Tibial nerve (tissue), 4 donors: ENCODE measurements around the gene CNTNAP5. TPM values are rescaled to one million over a fixed set of nuclear protein-coding genes. Genes with fewer than 3 reads are reported as not detected.

Experiments used
- DNase-seq, 2 donors: peaks; one replicate each; pipeline ENCODE4 v3.0.0-alpha.2; 2019; ENCODE audit warnings: low spot score in 2 of 2
- H3K27ac ChIP-seq, 4 donors: fragments of 200-600 bp; sonication (generic) in 3 of 4; one replicate each; pipeline ENCODE4 v1.5.1; 2017 to 2019; ENCODE audit warnings: mild to moderate bottlenecking in 1 of 4
- H3K27me3 ChIP-seq, 2 donors: fragments of 200-600 bp; sonication (generic) in 1 of 2; one replicate each; pipeline versions ENCODE4 v1.5.1 to v1.6.0; 2017 to 2019
- H3K36me3 ChIP-seq, 3 donors: fragments of 200-600 bp; sonication (generic); one replicate each; pipeline ENCODE4 v1.5.1; 2018 to 2019
- H3K4me1 ChIP-seq, 4 donors: fragments of 200-600 bp; sonication (generic) in 3 of 4; one replicate each; pipeline ENCODE4 v1.5.1; 2017 to 2019
- H3K4me3 ChIP-seq, 4 donors: fragments of 200-600 bp; sonication (generic) in 3 of 4; one replicate each; pipeline ENCODE4 v1.5.1; 2017 to 2019; ENCODE audit warnings: mild to moderate bottlenecking in 1 of 4, moderate library complexity in 1 of 4
- H3K9me3 ChIP-seq, 4 donors: fragments of 200-600 bp; sonication (generic) in 3 of 4; one replicate each; pipeline ENCODE4 v1.5.1; 2017 to 2019
- EP300 ChIP-seq, 2 donors: sonication (generic); formaldehyde crosslinking; IDR thresholded peaks; one replicate each; pipeline ENCODE4 v1.6.1; 2017; ENCODE audit warnings: antibody characterized with exemption in 2 of 2, mild to moderate bottlenecking in 1 of 2
- POLR2A ChIP-seq, 2 donors: fragments of 450-650 bp; IDR thresholded peaks; one replicate each; pipeline ENCODE4 v1.6.1; 2017; ENCODE audit warnings: antibody characterized with exemption in 2 of 2, mild to moderate bottlenecking in 2 of 2, moderate library complexity in 2 of 2
- WGBS, 2 donors: methylation state at CpG; one replicate each; pipeline ENCODE4 v1.1.5; 2018; 5-methylcytosine and 5-hydroxymethylcytosine counted together
- small RNA-seq: library from RNA; depleted of rRNA; stranded (forward); fragments of <200 nt; gene quantifications from one replicate; pipeline ENCODE3, GENCODE V24; 2016
- total RNA-seq, 4 donors: library from RNA; depleted of rRNA; stranded (reverse); fragments of >200 nt; gene quantifications; one replicate each; pipeline ENCODE4 v1.1.0, GENCODE V29; 2016
- TF ChIP-seq, protein P1 (sequence below), 5 experiments: fragments of 200-600 bp in 3 of 5; fragments of 450-650 bp in 2 of 5; sonication (generic) in 3 of 5; IDR thresholded peaks; one replicate each; pipeline ENCODE4 v1.5.1; 2016 to 2019; ENCODE audit warnings: antibody characterized with exemption in 5 of 5, mild to moderate bottlenecking in 3 of 5, moderate library complexity in 2 of 5

The CNTNAP5 gene
- total RNA-seq, 4 donors from 2014 or later: under 0.01 to 0.22 TPM; not detected in 2

- no peaks in the 10 kb centered on the region for H3K9me3 ChIP-seq
- no peaks in the 10 kb centered on the region for H3K36me3 ChIP-seq
- no peak overlapping the region for H3K27ac ChIP-seq
- DNase-seq: no peak
- 59 to 79% methylated on average over 1 of the region's 1 CpG for whole genome bisulfite sequencing, 2 donors
- TF ChIP-seq EP300 (IDR thresholded peaks at IDR 0.05) (no peak), POLR2A (IDR thresholded peaks at IDR 0.05) (no peak)
- TF ChIP-seq, protein P1, sequence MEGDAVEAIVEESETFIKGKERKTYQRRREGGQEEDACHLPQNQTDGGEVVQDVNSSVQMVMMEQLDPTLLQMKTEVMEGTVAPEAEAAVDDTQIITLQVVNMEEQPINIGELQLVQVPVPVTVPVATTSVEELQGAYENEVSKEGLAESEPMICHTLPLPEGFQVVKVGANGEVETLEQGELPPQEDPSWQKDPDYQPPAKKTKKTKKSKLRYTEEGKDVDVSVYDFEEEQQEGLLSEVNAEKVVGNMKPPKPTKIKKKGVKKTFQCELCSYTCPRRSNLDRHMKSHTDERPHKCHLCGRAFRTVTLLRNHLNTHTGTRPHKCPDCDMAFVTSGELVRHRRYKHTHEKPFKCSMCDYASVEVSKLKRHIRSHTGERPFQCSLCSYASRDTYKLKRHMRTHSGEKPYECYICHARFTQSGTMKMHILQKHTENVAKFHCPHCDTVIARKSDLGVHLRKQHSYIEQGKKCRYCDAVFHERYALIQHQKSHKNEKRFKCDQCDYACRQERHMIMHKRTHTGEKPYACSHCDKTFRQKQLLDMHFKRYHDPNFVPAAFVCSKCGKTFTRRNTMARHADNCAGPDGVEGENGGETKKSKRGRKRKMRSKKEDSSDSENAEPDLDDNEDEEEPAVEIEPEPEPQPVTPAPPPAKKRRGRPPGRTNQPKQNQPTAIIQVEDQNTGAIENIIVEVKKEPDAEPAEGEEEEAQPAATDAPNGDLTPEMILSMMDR (IDR thresholded peaks at IDR 0.05): no peak
- no peak overlapping the region for H3K4me3 ChIP-seq
- no peaks in the 10 kb centered on the region for H3K27me3 ChIP-seq
- no peaks in the 10 kb centered on the region for H3K4me1 ChIP-seq
These were observed 908.8 kb downstream of the CNTNAP5 start for GRCh38 chr2:124933883-124934282.

DNA sequence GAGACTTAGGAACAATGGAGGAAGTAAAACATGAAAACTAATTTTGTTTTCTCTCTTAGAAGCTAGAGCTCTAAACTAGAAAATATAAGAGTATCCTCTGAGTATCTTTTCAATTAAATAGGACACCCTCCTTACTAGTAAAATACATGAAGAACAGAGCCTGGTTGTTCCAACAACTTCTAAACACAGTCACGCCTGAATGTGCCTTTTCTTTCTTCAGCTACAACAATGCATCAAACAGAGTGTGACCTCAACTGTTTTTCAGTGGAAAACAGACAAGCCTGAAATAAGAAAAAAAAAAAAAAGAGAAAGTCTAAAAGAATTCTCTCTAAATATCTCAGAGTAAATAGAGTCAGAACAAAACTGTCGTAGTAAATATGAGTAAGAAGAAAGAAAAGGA, 928.8 kb downstream of the CNTNAP5 start:
- H3K9me3 ChIP-seq: no peaks in the 10 kb centered on the region
- no peaks in the 10 kb centered on the region for H3K36me3 ChIP-seq
- H3K27me3 ChIP-seq: no peaks in the 10 kb centered on the region
- 40 to 43% methylated on average over 2 of the region's 2 CpGs for WGBS, 2 donors
- H3K4me3 ChIP-seq: no peak overlapping the region
- H3K4me1 ChIP-seq: no peaks in the 10 kb centered on the region
- no peak for TF ChIP-seq EP300 (IDR thresholded peaks at IDR 0.05)
- TF ChIP-seq, protein P1 (IDR thresholded peaks at IDR 0.05): no peak
- TF ChIP-seq POLR2A (IDR thresholded peaks at IDR 0.05): no peak
- no peak for DNase-seq
- no peak overlapping the region for H3K27ac ChIP-seq

GRCh38 chr2:124959581-124959980, 934.5 kb downstream of the CNTNAP5 start:
- Histone ChIP-seq H3K9me3 (no peaks in the 10 kb centered on the region), H3K4me1 (no peaks in the 10 kb centered on the region), H3K27ac (no peak overlapping the region), H3K27me3 (no peaks in the 10 kb centered on the region), H3K4me3 (no peak overlapping the region), H3K36me3 (no peaks in the 10 kb centered on the region)
- WGBS, 2 donors: 35 to 52% methylated on average over 1 of the region's 1 CpG
- DNase-seq: peak in 1 of 2 donors; percentile 26
- TF ChIP-seq EP300 (IDR thresholded peaks at IDR 0.05): no peak
- TF ChIP-seq POLR2A (IDR thresholded peaks at IDR 0.05): no peak
- TF ChIP-seq, protein P1 (IDR thresholded peaks at IDR 0.05): no peak

- Histone ChIP-seq H3K4me3 (no peak overlapping the region), H3K36me3 (no peaks in the 10 kb centered on the region), H3K27me3 (no peaks in the 10 kb centered on the region), H3K4me1 (no peaks in the 10 kb centered on the region), H3K27ac (no peak overlapping the region), H3K9me3 (no peaks in the 10 kb centered on the region)
- TF ChIP-seq POLR2A (IDR thresholded peaks at IDR 0.05) (no peak), EP300 (IDR thresholded peaks at IDR 0.05) (no peak)
- TF ChIP-seq, protein P1 (IDR thresholded peaks at IDR 0.05): no peak
- no peak for DNase-seq
- WGBS, 2 donors: 79 to 88% methylated on average over 4 of the region's 4 CpGs
These were observed 936.0 kb downstream of the CNTNAP5 start for GRCh38 chr2:124961132-124961531.

Small RNA genes within 50 kb of the gene (small RNA-seq; reads per million reads assigned to genes)
- gene AC019159.1 (not detected), gene MTND5P22 (not detected), gene RNA5SP102 (not detected)
